Liver (tissue), 3 donors: Measurements from ENCODE around the gene JADE3.

Experiments used
- EGR1 ChIP-seq, 2 donors: IDR thresholded peaks; 2 replicates each; pipeline ENCODE4 v1.6.1; 2016 to 2018; ENCODE audit warnings: antibody characterized with exemption in 2 of 2, low read depth in 2 of 2
- JUND ChIP-seq, 2 donors: IDR thresholded peaks; 2 replicates each; pipeline ENCODE4 v1.6.1; 2016; ENCODE audit warnings: antibody characterized with exemption in 2 of 2
- RXRA ChIP-seq, 2 donors: IDR thresholded peaks; 2 replicates each; pipeline ENCODE4 v1.6.1; 2017 to 2018; ENCODE audit warnings: antibody characterized with exemption in 2 of 2, mild to moderate bottlenecking in 1 of 2
- TAF1 ChIP-seq: conservative IDR thresholded peaks from 2 replicates; pipeline ENCODE4 v1.6.1; 2016; ENCODE audit warnings: antibody characterized with exemption, mild to moderate bottlenecking
- YY1 ChIP-seq: IDR thresholded peaks from 2 replicates; pipeline ENCODE4 v1.6.1; 2016; ENCODE audit warnings: antibody characterized with exemption, mild to moderate bottlenecking
- TF ChIP-seq, protein P1 (sequence below): fragments of 150-350 bp; IDR thresholded peaks from 2 replicates; pipeline ENCODE4 v1.5.1; 2017; ENCODE audit warnings: improper control_type of control experiment, low read depth, low read length; ENCODE audit not compliant: missing input control
- TF ChIP-seq, protein P2 (sequence below): IDR thresholded peaks from 2 replicates; pipeline ENCODE4 v1.6.1; 2016; ENCODE audit warnings: antibody characterized with exemption
- TF ChIP-seq, protein P3 (sequence below): IDR thresholded peaks from 2 replicates; pipeline ENCODE4 v1.6.1; 2016; ENCODE audit warnings: antibody characterized with exemption, mild to moderate bottlenecking
- TF ChIP-seq, protein P4 (sequence below): IDR thresholded peaks from 2 replicates; pipeline ENCODE4 v1.6.1; 2016; ENCODE audit warnings: antibody characterized with exemption
- donor health status: healthy.
- donor health status: healthy.

DNA sequence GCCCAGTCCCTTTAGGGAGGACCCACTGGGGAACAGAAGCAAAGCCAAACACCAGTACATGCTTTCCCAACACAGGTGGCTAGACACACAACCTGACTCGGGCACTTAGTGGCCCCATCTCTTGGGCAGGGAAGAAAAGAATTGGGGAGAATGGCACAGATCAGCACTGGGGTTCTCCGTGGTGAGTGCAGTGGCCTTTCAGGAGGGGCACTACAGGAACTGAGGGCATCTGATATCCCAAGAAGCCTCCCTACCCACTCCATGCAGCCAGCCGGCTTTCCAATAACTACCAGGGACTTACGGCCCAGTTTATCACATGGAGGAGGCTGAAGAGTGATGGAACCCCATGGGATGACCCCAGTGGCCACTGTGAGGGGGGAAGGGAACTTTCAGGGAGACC lies 189.0 kb downstream of the JADE3 start:
- TF ChIP-seq YY1, result no peak
- TF ChIP-seq, protein P1, sequence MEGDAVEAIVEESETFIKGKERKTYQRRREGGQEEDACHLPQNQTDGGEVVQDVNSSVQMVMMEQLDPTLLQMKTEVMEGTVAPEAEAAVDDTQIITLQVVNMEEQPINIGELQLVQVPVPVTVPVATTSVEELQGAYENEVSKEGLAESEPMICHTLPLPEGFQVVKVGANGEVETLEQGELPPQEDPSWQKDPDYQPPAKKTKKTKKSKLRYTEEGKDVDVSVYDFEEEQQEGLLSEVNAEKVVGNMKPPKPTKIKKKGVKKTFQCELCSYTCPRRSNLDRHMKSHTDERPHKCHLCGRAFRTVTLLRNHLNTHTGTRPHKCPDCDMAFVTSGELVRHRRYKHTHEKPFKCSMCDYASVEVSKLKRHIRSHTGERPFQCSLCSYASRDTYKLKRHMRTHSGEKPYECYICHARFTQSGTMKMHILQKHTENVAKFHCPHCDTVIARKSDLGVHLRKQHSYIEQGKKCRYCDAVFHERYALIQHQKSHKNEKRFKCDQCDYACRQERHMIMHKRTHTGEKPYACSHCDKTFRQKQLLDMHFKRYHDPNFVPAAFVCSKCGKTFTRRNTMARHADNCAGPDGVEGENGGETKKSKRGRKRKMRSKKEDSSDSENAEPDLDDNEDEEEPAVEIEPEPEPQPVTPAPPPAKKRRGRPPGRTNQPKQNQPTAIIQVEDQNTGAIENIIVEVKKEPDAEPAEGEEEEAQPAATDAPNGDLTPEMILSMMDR, result no peak
- no peak for TF ChIP-seq TAF1
- TF ChIP-seq, protein P2, sequence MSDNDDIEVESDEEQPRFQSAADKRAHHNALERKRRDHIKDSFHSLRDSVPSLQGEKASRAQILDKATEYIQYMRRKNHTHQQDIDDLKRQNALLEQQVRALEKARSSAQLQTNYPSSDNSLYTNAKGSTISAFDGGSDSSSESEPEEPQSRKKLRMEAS, result no peak
- TF ChIP-seq JUND (IDR thresholded peaks at IDR 0.05), result no peak
- TF ChIP-seq EGR1 (IDR thresholded peaks at IDR 0.05; ENCODE audit: low read depth in 2 of 2), result no peak
- TF ChIP-seq, protein P3, sequence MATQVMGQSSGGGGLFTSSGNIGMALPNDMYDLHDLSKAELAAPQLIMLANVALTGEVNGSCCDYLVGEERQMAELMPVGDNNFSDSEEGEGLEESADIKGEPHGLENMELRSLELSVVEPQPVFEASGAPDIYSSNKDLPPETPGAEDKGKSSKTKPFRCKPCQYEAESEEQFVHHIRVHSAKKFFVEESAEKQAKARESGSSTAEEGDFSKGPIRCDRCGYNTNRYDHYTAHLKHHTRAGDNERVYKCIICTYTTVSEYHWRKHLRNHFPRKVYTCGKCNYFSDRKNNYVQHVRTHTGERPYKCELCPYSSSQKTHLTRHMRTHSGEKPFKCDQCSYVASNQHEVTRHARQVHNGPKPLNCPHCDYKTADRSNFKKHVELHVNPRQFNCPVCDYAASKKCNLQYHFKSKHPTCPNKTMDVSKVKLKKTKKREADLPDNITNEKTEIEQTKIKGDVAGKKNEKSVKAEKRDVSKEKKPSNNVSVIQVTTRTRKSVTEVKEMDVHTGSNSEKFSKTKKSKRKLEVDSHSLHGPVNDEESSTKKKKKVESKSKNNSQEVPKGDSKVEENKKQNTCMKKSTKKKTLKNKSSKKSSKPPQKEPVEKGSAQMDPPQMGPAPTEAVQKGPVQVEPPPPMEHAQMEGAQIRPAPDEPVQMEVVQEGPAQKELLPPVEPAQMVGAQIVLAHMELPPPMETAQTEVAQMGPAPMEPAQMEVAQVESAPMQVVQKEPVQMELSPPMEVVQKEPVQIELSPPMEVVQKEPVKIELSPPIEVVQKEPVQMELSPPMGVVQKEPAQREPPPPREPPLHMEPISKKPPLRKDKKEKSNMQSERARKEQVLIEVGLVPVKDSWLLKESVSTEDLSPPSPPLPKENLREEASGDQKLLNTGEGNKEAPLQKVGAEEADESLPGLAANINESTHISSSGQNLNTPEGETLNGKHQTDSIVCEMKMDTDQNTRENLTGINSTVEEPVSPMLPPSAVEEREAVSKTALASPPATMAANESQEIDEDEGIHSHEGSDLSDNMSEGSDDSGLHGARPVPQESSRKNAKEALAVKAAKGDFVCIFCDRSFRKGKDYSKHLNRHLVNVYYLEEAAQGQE, result no peak
- TF ChIP-seq, protein P4, sequence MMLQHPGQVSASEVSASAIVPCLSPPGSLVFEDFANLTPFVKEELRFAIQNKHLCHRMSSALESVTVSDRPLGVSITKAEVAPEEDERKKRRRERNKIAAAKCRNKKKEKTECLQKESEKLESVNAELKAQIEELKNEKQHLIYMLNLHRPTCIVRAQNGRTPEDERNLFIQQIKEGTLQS, result no peak
- TF ChIP-seq RXRA (IDR thresholded peaks at IDR 0.05), result no peak
